C4-2B (cell line): ENCODE results near the gene ULK1.

Experiments
- CTCF ChIP-seq: fragments of 450-650 bp; conservative IDR thresholded peaks from 2 replicates; pipeline ENCODE4 v1.5.1; 2017; ENCODE audit warnings: mild to moderate bottlenecking
- ZFX ChIP-seq: fragments of 450-650 bp; IDR thresholded peaks from 2 replicates; pipeline ENCODE4 v1.6.1; 2017

- TF ChIP-seq CTCF (no peak), ZFX (no peak)
Measured at GRCh38 chr12:131862600-131862993, 31.8 kb upstream of the ULK1 start.
